Measurements from ENCODE around the gene MAN1B1.

DNA sequence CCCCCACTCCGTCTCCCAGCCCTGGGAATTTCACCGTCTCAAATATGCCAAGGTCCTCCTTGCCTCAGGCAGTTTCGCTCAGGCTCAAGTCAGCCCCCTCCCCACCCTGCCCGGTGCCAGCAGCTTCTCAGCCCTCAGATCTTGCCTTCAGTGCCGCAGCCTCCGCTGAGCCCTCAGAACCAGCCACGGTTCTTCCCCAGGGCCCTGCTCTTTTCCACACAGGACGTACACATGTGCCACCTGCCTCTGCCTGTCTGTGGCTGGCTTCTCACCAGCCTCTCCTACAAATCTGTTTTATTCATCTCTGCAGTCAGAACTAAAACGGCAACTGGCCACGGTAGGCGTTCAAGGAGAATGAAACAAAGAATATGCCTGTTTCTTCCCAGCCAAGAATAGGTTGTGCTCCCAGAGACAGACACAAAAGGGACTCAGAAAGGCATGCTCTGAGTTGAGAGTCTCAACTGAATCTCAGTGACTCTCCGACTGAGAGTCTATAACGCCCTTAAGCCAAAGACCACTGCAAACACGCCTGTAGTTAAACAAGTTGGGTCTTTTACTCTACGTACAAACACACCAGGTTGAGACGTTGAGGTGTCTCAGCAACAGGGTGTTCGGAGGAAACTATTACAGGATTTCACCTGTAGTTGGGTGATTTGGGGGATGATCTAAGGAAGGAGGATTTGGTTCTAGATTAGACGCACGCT lies 41.5 kb downstream of the MAN1B1 start:
- TF ChIP-seq, protein P1, sequence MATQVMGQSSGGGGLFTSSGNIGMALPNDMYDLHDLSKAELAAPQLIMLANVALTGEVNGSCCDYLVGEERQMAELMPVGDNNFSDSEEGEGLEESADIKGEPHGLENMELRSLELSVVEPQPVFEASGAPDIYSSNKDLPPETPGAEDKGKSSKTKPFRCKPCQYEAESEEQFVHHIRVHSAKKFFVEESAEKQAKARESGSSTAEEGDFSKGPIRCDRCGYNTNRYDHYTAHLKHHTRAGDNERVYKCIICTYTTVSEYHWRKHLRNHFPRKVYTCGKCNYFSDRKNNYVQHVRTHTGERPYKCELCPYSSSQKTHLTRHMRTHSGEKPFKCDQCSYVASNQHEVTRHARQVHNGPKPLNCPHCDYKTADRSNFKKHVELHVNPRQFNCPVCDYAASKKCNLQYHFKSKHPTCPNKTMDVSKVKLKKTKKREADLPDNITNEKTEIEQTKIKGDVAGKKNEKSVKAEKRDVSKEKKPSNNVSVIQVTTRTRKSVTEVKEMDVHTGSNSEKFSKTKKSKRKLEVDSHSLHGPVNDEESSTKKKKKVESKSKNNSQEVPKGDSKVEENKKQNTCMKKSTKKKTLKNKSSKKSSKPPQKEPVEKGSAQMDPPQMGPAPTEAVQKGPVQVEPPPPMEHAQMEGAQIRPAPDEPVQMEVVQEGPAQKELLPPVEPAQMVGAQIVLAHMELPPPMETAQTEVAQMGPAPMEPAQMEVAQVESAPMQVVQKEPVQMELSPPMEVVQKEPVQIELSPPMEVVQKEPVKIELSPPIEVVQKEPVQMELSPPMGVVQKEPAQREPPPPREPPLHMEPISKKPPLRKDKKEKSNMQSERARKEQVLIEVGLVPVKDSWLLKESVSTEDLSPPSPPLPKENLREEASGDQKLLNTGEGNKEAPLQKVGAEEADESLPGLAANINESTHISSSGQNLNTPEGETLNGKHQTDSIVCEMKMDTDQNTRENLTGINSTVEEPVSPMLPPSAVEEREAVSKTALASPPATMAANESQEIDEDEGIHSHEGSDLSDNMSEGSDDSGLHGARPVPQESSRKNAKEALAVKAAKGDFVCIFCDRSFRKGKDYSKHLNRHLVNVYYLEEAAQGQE (IDR thresholded peaks at IDR 0.05), result no peak
- TF ChIP-seq, protein P2, sequence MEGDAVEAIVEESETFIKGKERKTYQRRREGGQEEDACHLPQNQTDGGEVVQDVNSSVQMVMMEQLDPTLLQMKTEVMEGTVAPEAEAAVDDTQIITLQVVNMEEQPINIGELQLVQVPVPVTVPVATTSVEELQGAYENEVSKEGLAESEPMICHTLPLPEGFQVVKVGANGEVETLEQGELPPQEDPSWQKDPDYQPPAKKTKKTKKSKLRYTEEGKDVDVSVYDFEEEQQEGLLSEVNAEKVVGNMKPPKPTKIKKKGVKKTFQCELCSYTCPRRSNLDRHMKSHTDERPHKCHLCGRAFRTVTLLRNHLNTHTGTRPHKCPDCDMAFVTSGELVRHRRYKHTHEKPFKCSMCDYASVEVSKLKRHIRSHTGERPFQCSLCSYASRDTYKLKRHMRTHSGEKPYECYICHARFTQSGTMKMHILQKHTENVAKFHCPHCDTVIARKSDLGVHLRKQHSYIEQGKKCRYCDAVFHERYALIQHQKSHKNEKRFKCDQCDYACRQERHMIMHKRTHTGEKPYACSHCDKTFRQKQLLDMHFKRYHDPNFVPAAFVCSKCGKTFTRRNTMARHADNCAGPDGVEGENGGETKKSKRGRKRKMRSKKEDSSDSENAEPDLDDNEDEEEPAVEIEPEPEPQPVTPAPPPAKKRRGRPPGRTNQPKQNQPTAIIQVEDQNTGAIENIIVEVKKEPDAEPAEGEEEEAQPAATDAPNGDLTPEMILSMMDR (IDR thresholded peaks at IDR 0.05; ENCODE audit: low read depth, low read length, missing input control), result no peak
- TF ChIP-seq, protein P3, sequence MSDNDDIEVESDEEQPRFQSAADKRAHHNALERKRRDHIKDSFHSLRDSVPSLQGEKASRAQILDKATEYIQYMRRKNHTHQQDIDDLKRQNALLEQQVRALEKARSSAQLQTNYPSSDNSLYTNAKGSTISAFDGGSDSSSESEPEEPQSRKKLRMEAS (IDR thresholded peaks at IDR 0.05), result no peak
- no peak for TF ChIP-seq TAF1 (conservative IDR thresholded peaks at IDR 0.05)
- TF ChIP-seq RXRA (IDR thresholded peaks at IDR 0.05), result no peak
- TF ChIP-seq, protein P4, sequence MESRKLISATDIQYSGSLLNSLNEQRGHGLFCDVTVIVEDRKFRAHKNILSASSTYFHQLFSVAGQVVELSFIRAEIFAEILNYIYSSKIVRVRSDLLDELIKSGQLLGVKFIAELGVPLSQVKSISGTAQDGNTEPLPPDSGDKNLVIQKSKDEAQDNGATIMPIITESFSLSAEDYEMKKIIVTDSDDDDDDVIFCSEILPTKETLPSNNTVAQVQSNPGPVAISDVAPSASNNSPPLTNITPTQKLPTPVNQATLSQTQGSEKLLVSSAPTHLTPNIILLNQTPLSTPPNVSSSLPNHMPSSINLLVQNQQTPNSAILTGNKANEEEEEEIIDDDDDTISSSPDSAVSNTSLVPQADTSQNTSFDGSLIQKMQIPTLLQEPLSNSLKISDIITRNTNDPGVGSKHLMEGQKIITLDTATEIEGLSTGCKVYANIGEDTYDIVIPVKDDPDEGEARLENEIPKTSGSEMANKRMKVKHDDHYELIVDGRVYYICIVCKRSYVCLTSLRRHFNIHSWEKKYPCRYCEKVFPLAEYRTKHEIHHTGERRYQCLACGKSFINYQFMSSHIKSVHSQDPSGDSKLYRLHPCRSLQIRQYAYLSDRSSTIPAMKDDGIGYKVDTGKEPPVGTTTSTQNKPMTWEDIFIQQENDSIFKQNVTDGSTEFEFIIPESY (IDR thresholded peaks at IDR 0.05), result no peak
- no peak for TF ChIP-seq YY1 (IDR thresholded peaks at IDR 0.05)
